ENCODE results near the gene ASCL1. TPM values are rescaled to one million over a fixed set of nuclear protein-coding genes. Genes with fewer than 3 reads are reported as not detected.

Gene ASCL1
- total and polyA plus RNA-seq, 2 of the 13 experiments (the other 11 are each of a cell fraction or from before 2014, with no cell fraction given) = not detected

DNA sequence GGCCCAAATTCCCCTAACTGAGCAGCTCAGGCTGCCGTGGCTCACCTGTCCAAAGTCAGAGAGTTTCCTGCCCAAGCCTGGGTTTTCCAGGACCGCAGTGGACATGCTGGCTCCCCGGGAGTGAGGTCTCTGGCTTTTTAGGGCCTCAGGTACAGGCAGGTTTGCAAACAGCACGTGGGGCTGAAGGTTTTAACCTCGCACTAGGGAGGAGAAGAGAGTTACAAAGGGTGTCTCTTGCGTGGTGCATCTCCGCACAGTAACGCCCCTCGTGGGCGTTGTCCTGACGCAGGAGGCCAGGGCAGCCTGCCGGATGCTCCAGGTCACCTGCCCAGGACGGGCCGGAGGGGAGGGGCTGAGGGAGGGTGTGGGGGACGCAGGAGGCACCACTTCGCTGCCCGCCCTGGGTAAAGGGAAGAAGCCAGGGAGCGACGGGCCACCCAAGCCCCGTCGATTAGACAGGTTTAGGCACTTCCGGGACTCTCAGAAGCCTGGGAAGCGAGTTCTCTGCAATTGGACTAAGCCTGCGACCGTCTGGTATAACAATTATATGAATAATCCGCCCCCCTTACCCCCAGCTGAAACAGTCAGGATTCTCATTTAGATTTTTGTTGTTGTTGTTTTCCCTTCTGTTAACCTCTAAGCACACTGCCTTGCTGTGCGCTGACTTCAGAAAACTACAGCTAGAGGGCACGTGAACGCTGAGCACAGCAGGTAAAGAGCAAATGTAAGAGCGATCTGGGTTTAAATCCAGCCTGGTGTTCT, 40.3 kb upstream of the ASCL1 start, which contains the start of gene PAH (continued):
- TF ChIP-seq LCORL (IDR thresholded peaks at IDR 0.05) (no peak), LCORL (CRISPR knock-in tag; IDR thresholded peaks at IDR 0.05) (peak; percentile 95), ZNF335 (CRISPR knock-in tag; IDR thresholded peaks at IDR 0.05) (peak; percentile 15; the same call in 1 of the 2 replicates), ZNF782 (CRISPR knock-in tag; IDR thresholded peaks at IDR 0.05; ENCODE audit: borderline replicate concordance) (no peak), ELF4 (CRISPR knock-in tag; IDR thresholded peaks at IDR 0.05; ENCODE audit: borderline replicate concordance) (0 out of 2 replicates have a peak, but pooled peaks have one; percentile 53), KLF13 (CRISPR knock-in tag; IDR thresholded peaks at IDR 0.05) (0 out of 2 replicates have a peak, but pooled peaks have one; percentile 73), PRDM10 (CRISPR knock-in tag; IDR thresholded peaks at IDR 0.05; ENCODE audit: low read depth) (peak; percentile 91), ZBTB14 (CRISPR knock-in tag; IDR thresholded peaks at IDR 0.05) (no peak), PLSCR1 (CRISPR knock-in tag; IDR thresholded peaks at IDR 0.05; ENCODE audit: borderline replicate concordance) (no peak), ETV5 (CRISPR knock-in tag; IDR thresholded peaks at IDR 0.05; ENCODE audit: borderline replicate concordance) (peak; percentile 87), ZNF333 (CRISPR knock-in tag; IDR thresholded peaks at IDR 0.05; ENCODE audit: borderline replicate concordance) (peak; percentile 60; the same call in 1 of the 2 replicates), ARID4A (CRISPR knock-in tag; IDR thresholded peaks at IDR 0.05; ENCODE audit: borderline replicate concordance) (peak; percentile 87; the same call in 1 of the 2 replicates), IKZF4 (CRISPR knock-in tag; IDR thresholded peaks at IDR 0.05; ENCODE audit: borderline replicate concordance, low read depth, not compliant biosample characterization) (peak; percentile 83), ZNF207 (IDR thresholded peaks at IDR 0.05; ENCODE audit: borderline replicate concordance) (no peak), TEAD3 (CRISPR knock-in tag; optimal IDR thresholded peaks at IDR 0.05; ENCODE audit: borderline replicate concordance) (peak; percentile 50), HOXD1 (CRISPR knock-in tag; IDR thresholded peaks at IDR 0.05) (no peak; the same call in 1 of the 2 replicates), ZNF670 (CRISPR knock-in tag; IDR thresholded peaks at IDR 0.05; ENCODE audit: borderline replicate concordance) (no peak), ZNF839 (CRISPR knock-in tag; IDR thresholded peaks at IDR 0.05; ENCODE audit: borderline replicate concordance) (0 out of 2 replicates have a peak, but pooled peaks have one; percentile 82)

All from HepG2 (cell line).